Measurements from ENCODE around the gene TLR9.

The TLR9 gene

DNA sequence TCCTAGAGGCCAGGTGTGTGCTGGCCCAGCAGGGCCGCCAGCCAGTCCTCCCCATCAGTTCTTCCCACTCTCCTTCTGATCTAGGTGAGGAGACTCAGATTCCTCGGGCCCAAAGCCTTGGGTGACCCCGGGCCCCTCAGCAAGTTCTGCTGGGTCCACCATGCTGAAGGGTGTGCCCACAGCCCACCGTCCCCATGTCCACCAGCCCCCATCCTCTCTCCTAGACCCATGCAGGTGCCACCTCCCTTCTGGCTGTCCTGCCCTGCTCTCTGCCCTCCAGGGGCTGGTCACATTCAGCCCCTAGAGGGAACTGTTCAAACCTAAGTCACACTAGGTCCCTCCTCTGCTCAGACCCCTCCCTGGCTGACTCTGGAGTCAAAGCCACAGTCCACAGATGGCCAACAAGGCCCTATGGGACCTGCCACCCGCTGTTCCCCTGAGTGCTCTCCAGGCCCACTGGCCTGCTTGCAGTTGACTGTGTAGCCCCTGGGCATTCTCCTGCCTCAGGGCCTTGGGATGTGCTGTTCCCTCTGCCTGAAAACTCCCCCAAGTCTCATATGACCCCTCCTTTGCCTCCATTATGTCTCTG is 878 bp upstream of the TLR9 start:
- H3K9me3 ChIP-seq (ENCODE audit: insufficient read depth, low read length, severe bottlenecking) = no peaks in the 10 kb centered on the region
- H2AFZ ChIP-seq (ENCODE audit: low read depth, low read length) = no peak overlapping the region
- ATAC-seq (ENCODE audit: insufficient read depth, low read depth) = peak; percentile 13; the same call in 1 of the 3 replicates
- H4K20me1 ChIP-seq (ENCODE audit: insufficient read depth, low read length) = peaks cover 15% of the 10 kb centered on the region; the same call in 1 of the 2 replicates
- H3K4me3 ChIP-seq (ENCODE audit: low read depth in 1 of 2, low read length in 2 of 2) = no peak overlapping the region
- H3K79me2 ChIP-seq (ENCODE audit: insufficient read depth, low read length) = no peaks in the 10 kb centered on the region
- no peak for DNase-seq
- no peak overlapping the region for H3K9ac ChIP-seq (ENCODE audit: low read depth, low read length)
- no peaks in the 10 kb centered on the region for H3K27me3 ChIP-seq (ENCODE audit: insufficient read depth, low read length, poor library complexity)
- H3K36me3 ChIP-seq (ENCODE audit: insufficient read depth, low read length) = peaks cover 28% of the 10 kb centered on the region
- H3K27ac ChIP-seq (ENCODE audit: low read length) = peak overlapping the region; percentile 45
- TF ChIP-seq EZH2 (IDR thresholded peaks at IDR 0.05; ENCODE audit: borderline replicate concordance, low read depth, low read length, severe bottlenecking) = no peak
- TF ChIP-seq, protein P1, sequence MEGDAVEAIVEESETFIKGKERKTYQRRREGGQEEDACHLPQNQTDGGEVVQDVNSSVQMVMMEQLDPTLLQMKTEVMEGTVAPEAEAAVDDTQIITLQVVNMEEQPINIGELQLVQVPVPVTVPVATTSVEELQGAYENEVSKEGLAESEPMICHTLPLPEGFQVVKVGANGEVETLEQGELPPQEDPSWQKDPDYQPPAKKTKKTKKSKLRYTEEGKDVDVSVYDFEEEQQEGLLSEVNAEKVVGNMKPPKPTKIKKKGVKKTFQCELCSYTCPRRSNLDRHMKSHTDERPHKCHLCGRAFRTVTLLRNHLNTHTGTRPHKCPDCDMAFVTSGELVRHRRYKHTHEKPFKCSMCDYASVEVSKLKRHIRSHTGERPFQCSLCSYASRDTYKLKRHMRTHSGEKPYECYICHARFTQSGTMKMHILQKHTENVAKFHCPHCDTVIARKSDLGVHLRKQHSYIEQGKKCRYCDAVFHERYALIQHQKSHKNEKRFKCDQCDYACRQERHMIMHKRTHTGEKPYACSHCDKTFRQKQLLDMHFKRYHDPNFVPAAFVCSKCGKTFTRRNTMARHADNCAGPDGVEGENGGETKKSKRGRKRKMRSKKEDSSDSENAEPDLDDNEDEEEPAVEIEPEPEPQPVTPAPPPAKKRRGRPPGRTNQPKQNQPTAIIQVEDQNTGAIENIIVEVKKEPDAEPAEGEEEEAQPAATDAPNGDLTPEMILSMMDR (IDR thresholded peaks at IDR 0.05; ENCODE audit: borderline replicate concordance, extremely low read depth, low read length, poor library complexity, severe bottlenecking) = no peak
- H3K4me1 ChIP-seq (ENCODE audit: insufficient read depth, low read length) = peaks cover 30% of the 10 kb centered on the region
- no peak overlapping the region for H3K4me2 ChIP-seq (ENCODE audit: insufficient read depth, low read length)

DNA sequence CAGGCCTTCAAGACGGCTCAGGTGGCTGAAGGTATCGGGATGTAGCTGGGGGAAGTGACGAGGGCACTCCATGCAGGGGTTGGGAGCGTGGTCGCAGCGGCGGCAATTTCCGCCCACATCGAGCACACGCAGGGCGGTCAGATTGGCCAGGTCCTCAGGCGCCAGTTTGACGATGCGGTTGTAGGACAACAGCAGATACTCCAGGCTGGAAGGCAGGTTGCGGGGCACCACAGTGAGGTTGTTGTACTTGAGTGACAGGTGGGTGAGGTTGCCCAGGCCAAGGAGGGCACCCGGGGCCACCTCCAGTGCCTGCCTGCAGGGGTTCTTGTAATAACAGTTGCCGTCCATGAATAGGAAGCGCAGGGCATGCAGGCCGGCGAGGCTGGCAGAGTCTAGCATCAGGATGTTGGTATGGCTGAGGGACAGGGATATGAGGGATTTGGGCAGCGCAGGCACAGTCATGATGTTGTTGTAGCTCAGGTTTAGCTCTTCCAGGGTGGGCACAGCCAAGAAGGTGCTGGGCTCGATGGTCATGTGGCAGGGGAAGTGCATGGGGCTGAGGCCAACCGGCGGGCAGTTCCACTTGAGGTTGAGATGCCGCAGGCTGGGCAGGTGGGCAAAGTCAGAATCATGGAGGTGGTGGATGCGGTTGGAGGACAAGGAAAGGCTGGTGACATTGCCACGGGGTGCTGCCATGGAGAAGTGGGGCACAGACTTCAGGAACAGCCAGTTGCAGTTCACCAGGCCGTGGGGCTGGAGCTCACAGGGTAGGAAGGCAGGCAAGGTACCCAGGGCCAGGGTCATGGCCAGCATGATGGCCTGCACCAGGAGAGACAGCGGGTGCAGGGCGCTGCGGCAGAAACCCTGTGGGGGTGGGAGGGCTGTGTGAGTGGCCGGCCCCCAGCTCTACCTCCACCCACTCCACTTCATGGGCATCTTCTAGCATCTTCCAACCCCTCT is 1.7 kb downstream of the TLR9 start:
- no peak for TF ChIP-seq EZH2 (IDR thresholded peaks at IDR 0.05; ENCODE audit: borderline replicate concordance, low read depth, low read length, severe bottlenecking)
- TF ChIP-seq, protein P1 (IDR thresholded peaks at IDR 0.05; ENCODE audit: borderline replicate concordance, extremely low read depth, low read length, poor library complexity, severe bottlenecking) = no peak
- Histone ChIP-seq H3K9me3 (ENCODE audit: insufficient read depth, low read length, severe bottlenecking) (no peaks in the 10 kb centered on the region), H3K9ac (ENCODE audit: low read depth, low read length) (no peak overlapping the region), H3K4me2 (ENCODE audit: insufficient read depth, low read length) (no peak overlapping the region), H4K20me1 (ENCODE audit: insufficient read depth, low read length) (no peaks in the 10 kb centered on the region; the same call in 1 of the 2 replicates), H2AFZ (ENCODE audit: low read depth, low read length) (no peak overlapping the region), H3K27ac (ENCODE audit: low read length) (no peak overlapping the region), H3K27me3 (ENCODE audit: insufficient read depth, low read length, poor library complexity) (no peaks in the 10 kb centered on the region), H3K36me3 (ENCODE audit: insufficient read depth, low read length) (peaks cover 2% of the 10 kb centered on the region), H3K79me2 (ENCODE audit: insufficient read depth, low read length) (no peaks in the 10 kb centered on the region), H3K4me3 (ENCODE audit: low read depth in 1 of 2, low read length in 2 of 2) (no peak overlapping the region), H3K4me1 (ENCODE audit: insufficient read depth, low read length) (peaks cover 38% of the 10 kb centered on the region)
- no peak for DNase-seq
- no peak for ATAC-seq (ENCODE audit: insufficient read depth, low read depth)

DNA sequence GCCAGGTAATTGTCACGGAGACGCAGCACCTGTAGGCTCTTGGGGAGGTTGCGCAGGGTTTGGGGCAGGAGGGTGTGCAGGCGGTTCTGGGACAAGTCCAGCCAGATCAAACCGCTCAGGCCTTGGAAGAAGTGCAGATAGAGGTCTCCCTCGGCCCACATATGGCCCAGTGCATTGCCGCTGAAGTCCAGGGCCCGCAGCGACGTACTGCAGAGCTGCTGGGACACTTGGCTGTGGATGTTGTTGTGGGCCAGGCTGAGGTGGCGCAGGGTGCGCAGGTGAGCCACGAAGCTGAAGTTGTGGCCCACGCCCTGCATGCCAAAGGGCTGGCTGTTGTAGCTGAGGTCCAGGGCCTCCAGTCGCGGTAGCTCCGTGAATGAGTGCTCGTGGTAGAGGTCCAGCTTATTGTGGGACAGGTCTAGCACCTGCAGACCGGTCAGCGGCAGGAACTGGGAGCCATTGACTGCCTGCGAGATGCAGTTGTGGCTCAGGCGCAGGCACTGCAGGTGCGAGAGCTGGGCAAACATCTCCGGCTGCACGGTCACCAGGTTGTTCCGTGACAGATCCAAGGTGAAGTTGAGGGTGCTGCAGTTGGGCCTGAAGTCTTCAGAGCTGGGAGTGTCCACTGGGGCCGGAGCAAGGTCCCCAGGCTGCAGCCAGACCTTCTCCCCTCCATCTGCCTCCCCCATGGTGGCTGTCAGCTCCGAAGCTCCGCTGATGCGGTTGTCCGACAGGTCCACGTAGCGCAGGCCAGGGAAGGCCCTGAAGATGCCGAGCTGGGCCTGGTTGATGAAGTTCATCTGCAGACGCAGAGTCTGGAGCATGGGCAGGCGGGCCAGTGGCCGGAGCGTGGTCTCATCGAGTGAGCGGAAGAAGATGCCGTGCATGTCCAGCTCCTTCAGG is 2.9 kb downstream of the TLR9 start:
- DNase-seq = no peak

More for the DNA sequence above, 2.9 kb downstream of the TLR9 start:
- ATAC-seq (ENCODE audit: insufficient read depth, low read depth) = no peak
- Histone ChIP-seq H3K27ac (ENCODE audit: low read length) (no peak overlapping the region), H3K79me2 (ENCODE audit: insufficient read depth, low read length) (no peaks in the 10 kb centered on the region), H3K9ac (ENCODE audit: low read depth, low read length) (no peak overlapping the region), H3K9me3 (ENCODE audit: insufficient read depth, low read length, severe bottlenecking) (no peaks in the 10 kb centered on the region), H4K20me1 (ENCODE audit: insufficient read depth, low read length) (no peaks in the 10 kb centered on the region; the same call in 1 of the 2 replicates), H3K4me3 (ENCODE audit: low read depth in 1 of 2, low read length in 2 of 2) (no peak overlapping the region), H3K4me2 (ENCODE audit: insufficient read depth, low read length) (no peak overlapping the region), H3K27me3 (ENCODE audit: insufficient read depth, low read length, poor library complexity) (no peaks in the 10 kb centered on the region), H2AFZ (ENCODE audit: low read depth, low read length) (no peak overlapping the region), H3K36me3 (ENCODE audit: insufficient read depth, low read length) (no peaks in the 10 kb centered on the region), H3K4me1 (ENCODE audit: insufficient read depth, low read length) (peaks cover 38% of the 10 kb centered on the region)
- TF ChIP-seq EZH2 (IDR thresholded peaks at IDR 0.05; ENCODE audit: borderline replicate concordance, low read depth, low read length, severe bottlenecking) = no peak
- TF ChIP-seq, protein P1 (IDR thresholded peaks at IDR 0.05; ENCODE audit: borderline replicate concordance, extremely low read depth, low read length, poor library complexity, severe bottlenecking) = no peak

Measured in DND-41 (cell line).